HL-60/S4 treated with retinoic acid at 250 ng/mL for 4 days and 3 days (cell line): ENCODE results near the gene LIMK1.

Experiments used
- in situ Hi-C: fragments of 300-500 bp; cut with MboI; formaldehyde crosslinking; loops from 2 replicates; pipeline ENCODE4 v1.7.0; 2022; ENCODE audit warnings: low sequenced_read_pairs

Gene LIMK1

DNA sequence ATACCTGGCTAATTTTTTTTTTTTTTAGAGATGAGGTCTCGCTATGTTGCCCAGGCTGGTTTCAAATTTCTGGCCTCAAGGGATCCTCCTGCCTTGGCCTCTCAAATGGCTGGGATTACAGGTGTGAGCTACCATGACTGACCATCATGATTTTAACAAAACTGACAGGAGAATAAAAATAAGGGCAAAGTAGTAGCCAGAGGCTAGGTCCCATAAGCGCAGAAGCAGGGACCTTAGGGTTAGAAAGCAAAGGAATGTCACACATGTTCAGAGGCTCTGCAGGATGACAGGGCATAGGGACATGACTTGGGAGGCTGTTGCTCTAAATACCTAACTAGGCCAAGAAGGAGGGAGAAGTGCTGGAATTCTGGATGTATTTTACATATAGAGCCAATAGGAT lies 5.1 kb upstream of the LIMK1 start:
- in situ Hi-C loops: loop anchor here (10.0 kb wide), 1 partner anchor 126 kb away; no protein-coding TSS in a partner anchor

- in situ Hi-C loops: no loop called here
These were observed 861 bp upstream of the LIMK1 start for GRCh38 chr7:74082770-74083116.

DNA sequence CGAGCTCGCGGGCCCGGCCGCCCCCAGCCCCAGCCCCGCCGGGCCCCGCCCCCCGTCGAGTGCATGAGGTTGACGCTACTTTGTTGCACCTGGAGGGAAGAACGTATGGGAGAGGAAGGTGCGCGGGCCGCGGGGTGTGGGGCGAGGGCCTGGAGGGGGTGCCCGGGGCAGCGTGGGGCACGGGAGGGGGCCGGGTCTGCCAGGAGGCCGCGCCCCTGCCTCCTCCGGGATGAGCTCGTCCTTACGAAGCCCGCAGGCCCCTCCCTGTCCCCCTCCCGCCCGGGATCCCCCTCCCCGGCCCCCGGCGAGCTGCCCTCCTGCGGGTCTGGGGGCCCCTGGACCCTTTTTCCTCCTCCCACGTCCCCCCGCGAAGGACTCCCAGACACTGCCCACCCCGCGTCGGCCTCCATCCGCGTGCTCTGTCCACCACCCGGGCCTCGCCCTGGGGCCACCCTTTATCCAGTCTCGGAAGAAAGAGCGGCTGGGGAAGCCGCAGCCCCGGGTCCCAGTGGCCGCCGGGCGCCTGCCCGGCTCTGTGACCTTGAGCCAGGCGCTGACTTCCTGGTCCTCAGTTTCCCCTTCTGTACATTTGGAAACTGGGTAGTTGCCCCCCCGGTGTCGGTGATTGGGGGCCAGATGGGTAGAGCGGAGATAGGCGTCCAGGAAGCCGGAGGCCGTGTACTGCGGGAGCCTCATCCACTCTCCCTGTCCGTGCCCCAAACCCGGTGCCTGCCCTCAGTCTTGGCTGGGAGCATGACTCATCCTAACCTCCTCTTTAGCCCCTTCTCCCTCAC lies 521 bp downstream of the LIMK1 start:
- in situ Hi-C loops: no loop called here

DNA sequence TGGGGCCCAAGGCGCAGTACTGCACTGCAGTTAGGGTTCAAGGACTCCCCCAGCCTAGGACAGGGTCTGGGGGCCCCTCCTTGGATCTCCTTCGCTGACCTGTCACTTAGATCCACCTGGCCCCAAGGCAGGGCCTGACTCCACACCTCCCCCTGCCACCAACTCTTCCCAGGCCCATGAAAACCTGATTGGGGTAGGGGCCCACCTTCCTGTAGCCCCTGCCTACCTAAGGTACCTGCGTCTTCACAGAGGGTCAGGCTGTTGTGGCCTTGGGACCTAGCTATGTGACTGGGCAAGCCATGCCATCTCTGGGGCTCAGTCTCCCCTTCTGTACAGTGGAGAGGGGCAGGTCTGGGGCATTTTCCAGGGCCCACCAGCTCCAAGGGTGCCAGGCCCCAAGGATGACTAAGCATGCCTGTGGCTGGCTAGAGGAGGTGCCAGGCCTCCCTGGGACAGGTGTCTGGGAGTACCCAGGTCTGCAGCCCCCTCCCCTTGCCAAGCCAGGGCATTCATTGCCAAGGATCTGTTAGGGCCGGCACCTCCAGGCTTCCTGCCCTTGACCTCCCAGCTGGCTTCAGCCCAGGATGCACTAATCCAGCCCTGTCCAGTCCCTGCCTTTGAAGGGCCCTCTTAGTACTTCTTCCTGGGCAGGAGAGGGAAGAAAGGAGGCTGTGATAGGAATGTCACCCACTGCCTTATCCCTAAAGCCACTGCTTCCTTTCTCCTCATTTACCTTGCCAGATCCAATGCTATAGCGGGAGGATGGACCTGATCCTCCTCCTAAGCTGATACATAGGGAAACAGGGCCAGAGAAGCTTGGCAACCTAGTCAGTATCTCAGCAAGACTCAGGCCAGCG lies 1.3 kb downstream of the LIMK1 start:
- in situ Hi-C loops: no loop called here

- in situ Hi-C loops: no loop called here
These were observed 4.3 kb downstream of the LIMK1 start for GRCh38 chr7:74087791-74088453.

GRCh38 chr7:74092321-74092963 lies 8.8 kb downstream of the LIMK1 start:
- in situ Hi-C loops: no loop called here

GRCh38 chr7:74092964-74093471 lies 9.4 kb downstream of the LIMK1 start:
- in situ Hi-C loops: no loop called here

GRCh38 chr7:74093671-74094223 lies 10.1 kb downstream of the LIMK1 start:
- in situ Hi-C loops: no loop called here

GRCh38 chr7:74094224-74095101 lies 10.9 kb downstream of the LIMK1 start:
- in situ Hi-C loops: no loop called here

GRCh38 chr7:74095135-74095534 lies 11.5 kb downstream of the LIMK1 start:
- in situ Hi-C loops: no loop called here

DNA sequence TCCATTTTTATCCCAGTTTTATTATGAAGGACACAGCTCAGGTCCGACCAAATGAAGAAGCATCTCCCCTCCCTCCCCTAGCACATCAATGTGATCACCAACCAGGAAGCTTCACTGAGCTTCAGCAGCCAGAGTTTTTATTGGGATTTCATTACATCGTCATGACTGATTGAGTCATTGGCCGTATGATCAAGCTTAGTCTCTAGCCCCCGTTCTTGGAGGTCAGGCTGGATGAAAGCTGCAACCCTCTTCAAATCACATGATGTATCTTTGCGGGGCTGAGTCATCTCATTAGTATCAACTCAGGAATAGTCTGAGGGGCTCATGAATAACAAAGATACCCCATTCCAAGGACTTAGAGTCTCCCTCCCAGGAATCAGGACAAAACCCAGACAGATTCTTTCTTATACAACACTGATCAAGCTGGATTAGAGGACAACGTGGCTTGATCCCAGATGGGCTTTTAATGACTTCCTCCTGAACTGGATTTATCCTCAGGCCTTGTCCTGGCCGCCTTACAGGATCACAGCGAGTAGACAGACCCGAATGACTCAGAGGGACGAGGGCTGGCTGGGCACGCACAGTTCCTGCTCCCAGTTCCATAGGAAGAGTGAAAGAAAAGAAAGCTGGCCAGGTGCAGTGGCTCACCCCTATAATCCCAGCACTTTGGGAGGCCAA lies 14.5 kb downstream of the LIMK1 start:
- in situ Hi-C loops: no loop called here

DNA sequence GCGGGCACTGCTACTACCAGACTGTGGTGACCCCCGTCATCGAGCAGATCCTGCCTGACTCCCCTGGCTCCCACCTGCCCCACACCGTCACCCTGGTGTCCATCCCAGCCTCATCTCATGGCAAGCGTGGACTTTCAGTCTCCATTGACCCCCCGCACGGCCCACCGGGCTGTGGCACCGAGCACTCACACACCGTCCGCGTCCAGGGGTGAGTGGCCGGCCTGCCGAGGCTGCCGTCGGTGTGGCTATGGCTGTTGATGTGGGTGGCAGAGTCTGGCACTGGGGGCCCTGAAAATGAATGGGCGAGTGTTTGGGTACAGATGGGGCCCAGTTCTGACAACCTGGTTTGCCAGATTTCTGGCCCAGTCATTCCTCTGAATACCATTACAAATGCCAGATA lies 15.4 kb downstream of the LIMK1 start:
- in situ Hi-C loops: no loop called here

GRCh38 chr7:74101061-74101681 lies 17.6 kb downstream of the LIMK1 start:
- in situ Hi-C loops: no loop called here

GRCh38 chr7:74103219-74103772 lies 19.7 kb downstream of the LIMK1 start:
- in situ Hi-C loops: no loop called here

GRCh38 chr7:74104702-74105101 lies 21.1 kb downstream of the LIMK1 start:
- in situ Hi-C loops: no loop called here

DNA sequence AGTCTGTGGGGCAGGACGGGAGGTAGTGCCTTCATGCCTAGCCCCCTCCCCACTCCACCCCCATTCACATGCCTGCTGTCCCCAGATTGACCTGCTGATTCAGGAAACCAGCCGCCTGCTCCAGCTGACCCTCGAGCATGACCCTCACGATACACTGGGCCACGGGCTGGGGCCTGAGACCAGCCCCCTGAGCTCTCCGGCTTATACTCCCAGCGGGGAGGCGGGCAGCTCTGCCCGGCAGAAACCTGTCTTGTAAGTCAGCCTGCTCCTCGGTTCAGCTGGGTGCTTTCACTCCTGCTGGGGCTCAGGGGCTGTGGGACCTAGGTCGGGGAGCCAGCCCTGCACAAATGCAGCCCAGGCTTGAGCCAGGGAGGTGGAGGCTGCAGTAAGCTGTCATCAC lies 22.4 kb downstream of the LIMK1 start:
- in situ Hi-C loops: no loop called here

GRCh38 chr7:74106846-74107245 lies 23.2 kb downstream of the LIMK1 start:
- in situ Hi-C loops: no loop called here

- in situ Hi-C loops: no loop called here
These were observed 31.7 kb downstream of the LIMK1 start for GRCh38 chr7:74115326-74115725.
